OCI-LY1 (cell line): ENCODE results near the gene CUL2.

Experiments
- EZH2 ChIP-seq: fragments of 200-600 bp; sonication (generic), shearing (Covaris generic); IDR thresholded peaks from 2 replicates; pipeline ENCODE4 v1.8.0; 2017; ENCODE audit warnings: borderline replicate concordance, mixed run types, mild to moderate bottlenecking, antibody characterized with exemption, low read length, moderate library complexity, mixed read lengths
- TF ChIP-seq, protein P1 (sequence below): fragments of 200-600 bp; sonication (generic), shearing (Covaris generic); IDR thresholded peaks from 2 replicates; pipeline ENCODE4 v1.5.1; 2017; ENCODE audit warnings: mild to moderate bottlenecking, antibody characterized with exemption, low read length, moderate library complexity, mixed read lengths

DNA sequence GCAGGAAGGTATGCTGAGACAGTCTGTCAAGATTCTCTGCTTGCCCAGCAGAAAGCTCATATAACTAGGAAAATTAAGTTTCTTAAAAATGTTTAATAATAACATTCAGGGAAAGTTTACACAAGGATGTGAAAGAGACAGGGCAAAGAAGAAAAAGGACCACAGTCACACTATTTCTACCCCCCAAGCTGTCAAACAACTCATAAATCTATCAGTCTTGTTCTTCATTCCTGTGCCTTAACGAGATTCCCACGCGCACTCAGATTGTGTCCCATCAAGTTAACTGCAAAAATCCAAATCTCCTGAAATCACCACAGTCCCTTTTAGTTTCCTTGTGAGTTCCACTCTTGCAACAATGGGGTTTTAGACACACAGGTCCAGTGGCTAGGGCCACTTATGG is 14.9 kb downstream of the CUL2 start:
- TF ChIP-seq, protein P1, sequence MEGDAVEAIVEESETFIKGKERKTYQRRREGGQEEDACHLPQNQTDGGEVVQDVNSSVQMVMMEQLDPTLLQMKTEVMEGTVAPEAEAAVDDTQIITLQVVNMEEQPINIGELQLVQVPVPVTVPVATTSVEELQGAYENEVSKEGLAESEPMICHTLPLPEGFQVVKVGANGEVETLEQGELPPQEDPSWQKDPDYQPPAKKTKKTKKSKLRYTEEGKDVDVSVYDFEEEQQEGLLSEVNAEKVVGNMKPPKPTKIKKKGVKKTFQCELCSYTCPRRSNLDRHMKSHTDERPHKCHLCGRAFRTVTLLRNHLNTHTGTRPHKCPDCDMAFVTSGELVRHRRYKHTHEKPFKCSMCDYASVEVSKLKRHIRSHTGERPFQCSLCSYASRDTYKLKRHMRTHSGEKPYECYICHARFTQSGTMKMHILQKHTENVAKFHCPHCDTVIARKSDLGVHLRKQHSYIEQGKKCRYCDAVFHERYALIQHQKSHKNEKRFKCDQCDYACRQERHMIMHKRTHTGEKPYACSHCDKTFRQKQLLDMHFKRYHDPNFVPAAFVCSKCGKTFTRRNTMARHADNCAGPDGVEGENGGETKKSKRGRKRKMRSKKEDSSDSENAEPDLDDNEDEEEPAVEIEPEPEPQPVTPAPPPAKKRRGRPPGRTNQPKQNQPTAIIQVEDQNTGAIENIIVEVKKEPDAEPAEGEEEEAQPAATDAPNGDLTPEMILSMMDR: no peak
- TF ChIP-seq EZH2: no peak
